ENCODE data around the gene PLCD3.
A peak's percentile ranks its signal among the peaks of the same experiment; 100 is the strongest.

The PLCD3 gene

DNA sequence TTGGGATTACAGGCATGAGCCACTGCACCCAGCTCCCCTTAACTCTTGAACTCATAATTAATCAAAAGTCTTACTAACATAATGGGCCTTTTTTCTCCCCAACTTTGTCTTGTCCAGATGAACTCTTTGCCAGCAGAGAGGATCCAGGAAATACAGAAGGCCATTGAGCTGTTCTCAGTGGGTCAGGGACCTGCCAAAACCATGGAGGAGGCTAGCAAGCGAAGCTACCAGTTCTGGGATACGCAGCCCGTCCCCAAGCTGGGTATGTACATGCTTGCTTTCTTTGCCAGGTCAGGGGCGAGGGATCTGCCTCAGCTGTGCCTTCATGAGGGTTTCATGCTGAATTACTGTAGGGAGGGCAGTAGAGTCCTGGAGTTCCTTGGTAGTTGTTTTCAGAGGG, 45.9 kb downstream of the PLCD3 start:
- no peak for DNase-seq (ENCODE audit: low read depth in 1 of 2, low spot score in 1 of 2)
- H3K27ac ChIP-seq (replicated peaks), result no peak overlapping the region
- H3K4me3 ChIP-seq (replicated peaks; ENCODE audit: insufficient read depth, low read length), result no peak overlapping the region
- no peaks in the 10 kb centered on the region for H3K27me3 ChIP-seq (ENCODE audit: insufficient read depth, poor library complexity, severe bottlenecking)
- TF ChIP-seq GABPA (IDR thresholded peaks at IDR 0.05; ENCODE audit: low read depth), result no peak
- no peak for TF ChIP-seq SPI1 (IDR thresholded peaks at IDR 0.05; ENCODE audit: borderline replicate concordance, low read depth)
- TF ChIP-seq, protein P1, sequence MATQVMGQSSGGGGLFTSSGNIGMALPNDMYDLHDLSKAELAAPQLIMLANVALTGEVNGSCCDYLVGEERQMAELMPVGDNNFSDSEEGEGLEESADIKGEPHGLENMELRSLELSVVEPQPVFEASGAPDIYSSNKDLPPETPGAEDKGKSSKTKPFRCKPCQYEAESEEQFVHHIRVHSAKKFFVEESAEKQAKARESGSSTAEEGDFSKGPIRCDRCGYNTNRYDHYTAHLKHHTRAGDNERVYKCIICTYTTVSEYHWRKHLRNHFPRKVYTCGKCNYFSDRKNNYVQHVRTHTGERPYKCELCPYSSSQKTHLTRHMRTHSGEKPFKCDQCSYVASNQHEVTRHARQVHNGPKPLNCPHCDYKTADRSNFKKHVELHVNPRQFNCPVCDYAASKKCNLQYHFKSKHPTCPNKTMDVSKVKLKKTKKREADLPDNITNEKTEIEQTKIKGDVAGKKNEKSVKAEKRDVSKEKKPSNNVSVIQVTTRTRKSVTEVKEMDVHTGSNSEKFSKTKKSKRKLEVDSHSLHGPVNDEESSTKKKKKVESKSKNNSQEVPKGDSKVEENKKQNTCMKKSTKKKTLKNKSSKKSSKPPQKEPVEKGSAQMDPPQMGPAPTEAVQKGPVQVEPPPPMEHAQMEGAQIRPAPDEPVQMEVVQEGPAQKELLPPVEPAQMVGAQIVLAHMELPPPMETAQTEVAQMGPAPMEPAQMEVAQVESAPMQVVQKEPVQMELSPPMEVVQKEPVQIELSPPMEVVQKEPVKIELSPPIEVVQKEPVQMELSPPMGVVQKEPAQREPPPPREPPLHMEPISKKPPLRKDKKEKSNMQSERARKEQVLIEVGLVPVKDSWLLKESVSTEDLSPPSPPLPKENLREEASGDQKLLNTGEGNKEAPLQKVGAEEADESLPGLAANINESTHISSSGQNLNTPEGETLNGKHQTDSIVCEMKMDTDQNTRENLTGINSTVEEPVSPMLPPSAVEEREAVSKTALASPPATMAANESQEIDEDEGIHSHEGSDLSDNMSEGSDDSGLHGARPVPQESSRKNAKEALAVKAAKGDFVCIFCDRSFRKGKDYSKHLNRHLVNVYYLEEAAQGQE (IDR thresholded peaks at IDR 0.05; ENCODE audit: insufficient replicate concordance, low read depth), result no peak
- no peak for TF ChIP-seq CTCF (IDR thresholded peaks at IDR 0.05; ENCODE audit: insufficient read depth, low read length)
- no peak for TF ChIP-seq POLR2AphosphoS5 (IDR thresholded peaks at IDR 0.05; ENCODE audit: low read depth)

DNA sequence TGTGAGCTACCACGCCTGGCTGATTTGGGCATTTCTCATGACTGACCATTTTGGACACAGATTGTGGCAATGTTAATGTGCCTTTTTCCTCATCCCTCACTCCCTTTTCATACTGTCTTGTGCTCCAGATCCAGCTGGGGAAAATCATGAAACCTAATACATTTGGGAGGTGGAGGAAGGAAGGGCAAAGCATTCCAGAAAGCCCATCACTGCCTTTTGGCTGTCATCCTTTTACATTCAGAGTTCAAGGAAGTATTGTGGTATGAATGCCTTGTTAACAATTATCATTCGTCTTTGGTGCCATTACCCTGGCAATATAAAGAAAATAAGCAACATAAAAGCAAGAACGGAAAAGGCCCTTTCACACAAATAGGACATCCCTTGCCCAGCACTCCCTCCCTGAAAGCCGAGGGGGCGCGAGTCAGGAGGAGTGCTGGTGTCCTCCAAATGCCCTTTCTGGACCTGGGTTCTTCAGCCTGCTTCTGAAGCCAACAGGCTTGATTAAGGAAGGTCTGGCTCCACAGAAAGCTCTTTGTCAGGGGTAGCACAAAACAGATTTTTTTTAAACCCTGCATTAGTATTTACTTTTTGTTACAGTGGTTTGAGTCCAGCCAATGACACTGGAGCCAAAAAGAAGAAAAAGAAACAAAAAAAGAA, 51.1 kb downstream of the PLCD3 start:
- Histone ChIP-seq H3K4me3 (replicated peaks; ENCODE audit: insufficient read depth, low read length) (no peak overlapping the region), H3K27ac (replicated peaks) (no peak overlapping the region), H3K27me3 (ENCODE audit: insufficient read depth, poor library complexity, severe bottlenecking) (no peaks in the 10 kb centered on the region)
- TF ChIP-seq SPI1 (IDR thresholded peaks at IDR 0.05; ENCODE audit: borderline replicate concordance, low read depth) (no peak), GABPA (IDR thresholded peaks at IDR 0.05; ENCODE audit: low read depth) (no peak), POLR2AphosphoS5 (IDR thresholded peaks at IDR 0.05; ENCODE audit: low read depth) (no peak), CTCF (IDR thresholded peaks at IDR 0.05; ENCODE audit: insufficient read depth, low read length) (no peak)
- TF ChIP-seq, protein P1 (IDR thresholded peaks at IDR 0.05; ENCODE audit: insufficient replicate concordance, low read depth), result no peak
- DNase-seq (ENCODE audit: low read depth in 1 of 2, low spot score in 1 of 2), result no peak

- DNase-seq (ENCODE audit: low read depth in 1 of 2, low spot score in 1 of 2), result peak in 1 of 2 experiments; percentile 84
- Histone ChIP-seq H3K27ac (replicated peaks) (peak overlapping the region; percentile 61), H3K4me3 (replicated peaks; ENCODE audit: insufficient read depth, low read length) (no peak overlapping the region), H3K27me3 (ENCODE audit: insufficient read depth, poor library complexity, severe bottlenecking) (no peaks in the 10 kb centered on the region)
- TF ChIP-seq, protein P1 (IDR thresholded peaks at IDR 0.05; ENCODE audit: insufficient replicate concordance, low read depth), result peak; percentile 29
- TF ChIP-seq CTCF (IDR thresholded peaks at IDR 0.05; ENCODE audit: insufficient read depth, low read length) (no peak), POLR2AphosphoS5 (IDR thresholded peaks at IDR 0.05; ENCODE audit: low read depth) (peak; percentile 59), SPI1 (IDR thresholded peaks at IDR 0.05; ENCODE audit: borderline replicate concordance, low read depth) (peak; percentile 19; the same call in 1 of the 2 replicates), GABPA (IDR thresholded peaks at IDR 0.05; ENCODE audit: low read depth) (no peak)
Measured at GRCh38 chr17:45077643-45078042, 54.7 kb downstream of the PLCD3 start.
